Midbrain (tissue), 1 donor: ENCODE measurements around the gene LRCH4.
A peak's percentile ranks its signal among the peaks of the same experiment; 100 is the strongest.

Experiments
- DNase-seq: peaks from one replicate; lab custom pipeline; 2025; lab: John Stamatoyannopoulos, UW

The LRCH4 gene, protein sequence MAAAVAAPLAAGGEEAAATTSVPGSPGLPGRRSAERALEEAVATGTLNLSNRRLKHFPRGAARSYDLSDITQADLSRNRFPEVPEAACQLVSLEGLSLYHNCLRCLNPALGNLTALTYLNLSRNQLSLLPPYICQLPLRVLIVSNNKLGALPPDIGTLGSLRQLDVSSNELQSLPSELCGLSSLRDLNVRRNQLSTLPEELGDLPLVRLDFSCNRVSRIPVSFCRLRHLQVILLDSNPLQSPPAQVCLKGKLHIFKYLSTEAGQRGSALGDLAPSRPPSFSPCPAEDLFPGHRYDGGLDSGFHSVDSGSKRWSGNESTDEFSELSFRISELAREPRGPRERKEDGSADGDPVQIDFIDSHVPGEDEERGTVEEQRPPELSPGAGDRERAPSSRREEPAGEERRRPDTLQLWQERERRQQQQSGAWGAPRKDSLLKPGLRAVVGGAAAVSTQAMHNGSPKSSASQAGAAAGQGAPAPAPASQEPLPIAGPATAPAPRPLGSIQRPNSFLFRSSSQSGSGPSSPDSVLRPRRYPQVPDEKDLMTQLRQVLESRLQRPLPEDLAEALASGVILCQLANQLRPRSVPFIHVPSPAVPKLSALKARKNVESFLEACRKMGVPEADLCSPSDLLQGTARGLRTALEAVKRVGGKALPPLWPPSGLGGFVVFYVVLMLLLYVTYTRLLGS

DNA sequence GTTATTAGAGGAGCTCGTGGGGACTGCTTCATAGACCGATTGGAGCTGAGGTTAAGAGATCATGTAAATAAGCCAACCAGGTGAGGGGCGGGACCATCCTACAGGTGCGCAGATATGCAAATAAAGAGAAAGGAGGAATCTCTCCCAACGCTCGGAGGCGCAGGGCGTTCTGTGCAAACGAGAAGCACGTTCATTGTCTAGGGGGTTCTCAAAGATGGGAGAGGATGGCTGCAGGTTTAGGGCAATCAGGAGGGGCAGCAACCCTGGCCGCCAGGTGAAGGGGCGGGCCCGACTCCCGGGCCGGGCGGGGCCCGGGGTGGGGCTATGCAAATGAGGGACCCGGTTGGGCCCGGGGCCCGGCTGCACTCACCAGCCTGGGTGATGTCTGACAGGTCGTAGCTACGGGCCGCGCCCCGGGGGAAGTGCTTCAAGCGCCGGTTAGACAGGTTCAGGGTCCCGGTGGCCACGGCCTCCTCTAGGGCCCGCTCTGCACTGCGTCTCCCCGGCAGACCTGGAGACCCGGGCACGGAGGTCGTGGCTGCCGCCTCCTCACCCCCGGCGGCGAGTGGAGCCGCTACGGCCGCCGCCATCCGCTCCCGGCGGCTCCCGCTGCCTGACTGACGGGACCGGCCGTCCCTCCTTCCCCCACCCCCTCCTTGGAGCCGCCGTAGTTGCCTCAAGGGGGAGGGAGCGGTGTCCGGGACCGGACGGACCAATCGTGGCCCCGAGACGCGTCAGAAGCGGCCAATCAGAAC is at the start of gene LRCH4:
Gene LRCH4, minus strand, starts transcription at position 619 of the 755 bp plus-strand sequence. Its CDS starts 29 bp downstream, at position 590.
- no peak for DNase-seq

GRCh38 chr7:100632951-100633717 is 47.2 kb upstream of the LRCH4 start:
- no peak for DNase-seq

DNA sequence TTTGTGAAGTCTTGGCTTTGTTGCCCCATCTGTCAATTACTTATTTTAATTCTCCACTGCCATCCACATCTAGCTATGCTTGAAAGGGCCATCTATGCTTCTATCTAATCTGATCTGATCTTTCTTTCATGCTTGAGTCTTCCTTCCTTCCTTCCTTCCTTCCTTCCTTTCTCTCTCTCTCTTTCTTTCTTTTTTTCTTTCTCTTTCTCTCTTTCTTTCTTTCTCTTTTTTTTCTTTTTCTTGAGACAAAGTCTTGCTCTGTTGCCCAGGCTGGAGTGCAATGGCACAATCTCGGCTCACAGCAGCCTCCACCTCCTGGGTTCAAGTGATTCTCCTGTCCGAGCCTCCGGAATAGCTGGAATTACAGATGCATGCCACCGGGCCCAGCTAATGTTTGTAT is 44.1 kb upstream of the LRCH4 start:
- no peak for DNase-seq

DNA sequence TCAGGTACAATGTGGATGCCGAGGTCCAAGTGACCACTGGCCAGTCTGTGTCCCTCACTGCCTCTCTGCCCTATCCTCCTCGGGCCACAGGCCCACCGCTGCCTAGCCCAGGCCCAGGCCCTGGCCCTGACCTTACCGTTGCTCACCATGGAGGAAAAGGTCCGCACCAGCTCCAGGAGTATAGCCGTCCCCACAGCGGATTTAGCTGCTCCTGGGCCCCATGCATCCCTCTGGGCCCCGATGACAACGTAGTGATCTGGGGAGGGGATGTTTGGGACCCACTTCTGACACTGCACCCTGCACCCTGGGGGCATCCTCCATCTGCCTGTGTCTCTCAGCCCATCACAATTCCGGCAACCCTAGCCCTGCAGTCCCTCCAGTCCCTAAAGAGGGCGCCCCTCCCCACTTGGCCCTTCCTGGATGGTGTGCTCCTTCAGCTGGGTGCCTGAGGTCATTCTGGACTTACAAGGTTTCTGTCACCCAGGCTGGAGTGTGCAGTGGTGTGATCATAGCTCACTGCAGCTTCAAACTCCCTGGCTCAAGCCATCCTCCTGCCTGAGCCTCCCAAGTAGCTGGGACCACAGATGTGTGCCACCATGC is 43.3 kb upstream of the LRCH4 start:
- DNase-seq = no peak

- DNase-seq = no peak
These were observed 41.3 kb upstream of the LRCH4 start for GRCh38 chr7:100627238-100627549.

DNA sequence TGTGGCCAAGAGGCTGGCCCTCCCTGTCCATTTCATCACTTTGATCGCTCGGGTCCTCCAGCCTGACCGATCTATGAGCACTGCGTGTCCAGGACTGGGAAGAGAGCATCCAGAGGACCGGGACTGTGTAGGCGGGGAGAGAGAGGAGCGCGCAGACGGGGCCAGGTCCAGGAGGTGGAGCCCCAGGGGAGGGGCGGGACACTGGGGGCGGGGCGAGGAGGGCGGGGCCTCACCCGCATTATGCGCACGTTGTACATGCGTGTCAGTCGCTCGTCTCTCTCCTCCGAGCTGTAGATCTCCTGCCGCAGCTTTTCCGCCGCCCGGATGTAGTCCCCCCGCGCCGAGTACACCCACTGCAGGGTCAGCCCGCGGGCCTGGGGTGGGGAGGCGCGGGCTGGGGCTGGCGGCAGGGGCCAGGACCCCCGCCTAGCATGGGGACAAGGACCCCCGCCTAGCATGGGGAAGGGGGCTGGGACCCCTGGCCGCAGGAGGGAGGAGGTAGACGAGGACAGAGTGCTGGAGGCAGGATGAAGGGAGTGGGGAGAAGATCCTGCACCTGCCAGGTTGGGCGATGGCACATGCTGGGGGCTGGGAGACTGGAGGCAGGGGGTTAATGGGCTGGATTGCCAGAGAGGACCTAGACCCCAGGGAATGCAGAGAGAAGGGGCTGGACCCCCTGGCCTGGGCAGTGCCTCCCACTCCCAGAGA is 40.8 kb upstream of the LRCH4 start:
- DNase-seq = peak; percentile 29

DNA sequence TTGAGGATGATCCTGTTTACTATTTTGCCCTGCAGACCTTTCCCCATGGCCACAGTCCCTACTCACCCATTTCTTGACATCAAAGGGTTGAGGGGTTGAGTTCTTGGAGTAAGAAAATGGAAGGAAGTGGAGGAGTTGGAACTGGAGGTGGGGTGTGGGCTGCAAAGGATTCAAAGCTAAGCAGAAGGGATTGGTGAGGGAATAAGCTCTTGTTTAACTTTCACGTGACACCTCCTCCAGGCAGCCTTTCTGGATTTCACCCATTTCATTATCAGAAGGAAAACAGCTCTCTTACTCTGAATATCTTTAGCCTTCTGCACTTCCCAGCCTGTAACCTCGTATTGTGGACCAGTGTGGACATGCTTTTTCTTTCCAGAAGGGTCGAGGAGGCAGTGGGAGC is 40.1 kb upstream of the LRCH4 start:
- no peak for DNase-seq

- no peak for DNase-seq
These were observed 38.3 kb upstream of the LRCH4 start for GRCh38 chr7:100623951-100624824.

DNA sequence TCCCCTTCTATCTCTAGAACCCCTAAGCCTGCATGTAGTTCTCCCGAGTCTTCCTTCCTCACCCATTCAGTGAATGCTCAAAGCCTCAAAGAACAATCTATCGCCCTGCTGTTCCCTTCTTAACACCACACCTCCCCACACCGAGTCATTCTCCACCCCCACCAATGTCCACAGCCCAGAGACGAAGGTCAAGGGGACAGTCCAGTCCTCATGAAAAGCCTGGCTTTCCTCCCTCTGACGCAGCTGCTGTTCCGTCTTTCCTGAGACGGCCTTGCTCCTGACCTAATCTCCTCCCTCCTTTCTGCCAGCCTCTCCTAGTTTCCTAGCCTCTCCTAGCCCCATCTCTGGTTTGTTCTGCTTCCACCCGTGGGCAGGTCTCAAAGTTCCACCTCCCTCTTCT is 35.6 kb upstream of the LRCH4 start:
- no peak for DNase-seq

DNA sequence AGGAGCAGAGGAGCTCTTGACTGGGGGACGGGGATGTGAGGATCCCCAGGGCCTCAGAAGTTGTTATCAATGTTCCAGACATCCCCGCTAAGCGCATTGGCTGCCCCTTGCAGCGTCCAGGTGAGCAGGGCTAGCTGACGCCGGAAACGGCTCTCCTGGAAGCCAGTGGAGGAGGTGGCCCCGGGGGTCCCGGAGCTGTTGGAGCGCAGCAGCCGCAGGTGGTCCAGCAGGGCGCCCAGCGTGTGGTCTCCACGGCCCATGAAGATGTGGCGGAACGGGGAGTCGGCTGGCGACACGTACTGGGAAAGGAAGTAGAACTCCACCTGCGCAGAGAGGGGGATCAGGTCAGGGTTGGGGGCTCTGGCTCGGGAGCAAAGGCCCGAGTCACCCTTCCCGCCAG is 34.9 kb upstream of the LRCH4 start:
- no peak for DNase-seq

DNA sequence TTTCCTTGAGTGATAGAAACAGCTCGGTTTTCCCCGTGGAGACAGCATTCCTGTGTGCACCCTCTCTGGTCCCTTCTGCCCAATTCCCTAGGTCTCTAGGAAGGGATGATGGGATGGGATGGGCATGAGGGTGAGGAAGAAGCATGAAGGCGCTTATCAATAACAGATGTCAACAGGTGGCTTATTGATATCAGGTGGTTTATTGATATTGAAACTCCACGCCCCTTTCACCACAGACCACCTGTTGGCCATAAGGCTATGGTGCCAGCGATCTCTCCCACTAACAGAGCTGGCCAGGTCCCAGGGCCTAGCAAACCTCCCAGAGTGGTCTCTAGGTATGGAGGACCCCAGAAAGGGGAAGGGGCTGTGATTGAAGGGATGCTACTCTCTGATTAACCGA is 34.3 kb upstream of the LRCH4 start:
- no peak for DNase-seq

- DNase-seq = no peak
These were observed 28.5 kb upstream of the LRCH4 start for GRCh38 chr7:100614308-100614861.

DNA sequence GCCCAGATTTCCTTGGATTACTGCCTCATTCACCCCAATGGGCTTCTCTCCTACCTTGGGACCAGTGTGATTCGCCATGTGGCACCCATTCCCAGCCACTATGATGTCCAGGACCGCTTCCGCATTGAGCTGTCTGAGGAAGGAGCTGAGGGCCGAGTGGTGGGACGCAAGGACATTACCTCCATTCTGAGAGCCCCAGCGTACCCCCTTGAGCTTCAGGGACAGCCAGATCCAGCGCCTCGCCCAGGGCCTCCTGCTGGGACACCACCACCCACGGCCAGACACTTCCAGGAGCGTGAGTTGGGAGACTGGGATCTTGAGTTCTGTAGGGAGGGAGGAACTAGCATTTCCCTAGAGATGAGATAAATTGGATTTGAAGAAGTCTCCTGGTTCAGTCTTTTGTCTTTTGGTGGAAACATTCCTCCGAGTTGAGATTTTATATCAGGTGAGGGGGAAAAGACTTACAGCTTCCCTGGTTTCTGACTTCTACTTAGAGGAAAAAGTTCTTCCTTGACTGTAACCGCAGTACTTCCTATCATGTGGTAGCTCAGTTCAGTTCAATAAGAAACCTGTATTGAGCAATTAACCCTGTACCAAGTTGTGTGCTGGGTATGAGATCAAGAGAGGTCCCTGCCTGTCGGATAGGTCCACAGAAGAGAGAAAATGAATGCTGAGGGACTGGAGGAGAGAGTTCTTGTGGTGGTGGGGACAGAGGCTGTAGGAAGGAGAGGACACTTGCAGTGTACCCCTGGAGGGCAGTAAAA is 27.7 kb upstream of the LRCH4 start:
- DNase-seq = no peak

GRCh38 chr7:100612730-100613390 is 26.9 kb upstream of the LRCH4 start:
- no peak for DNase-seq

DNA sequence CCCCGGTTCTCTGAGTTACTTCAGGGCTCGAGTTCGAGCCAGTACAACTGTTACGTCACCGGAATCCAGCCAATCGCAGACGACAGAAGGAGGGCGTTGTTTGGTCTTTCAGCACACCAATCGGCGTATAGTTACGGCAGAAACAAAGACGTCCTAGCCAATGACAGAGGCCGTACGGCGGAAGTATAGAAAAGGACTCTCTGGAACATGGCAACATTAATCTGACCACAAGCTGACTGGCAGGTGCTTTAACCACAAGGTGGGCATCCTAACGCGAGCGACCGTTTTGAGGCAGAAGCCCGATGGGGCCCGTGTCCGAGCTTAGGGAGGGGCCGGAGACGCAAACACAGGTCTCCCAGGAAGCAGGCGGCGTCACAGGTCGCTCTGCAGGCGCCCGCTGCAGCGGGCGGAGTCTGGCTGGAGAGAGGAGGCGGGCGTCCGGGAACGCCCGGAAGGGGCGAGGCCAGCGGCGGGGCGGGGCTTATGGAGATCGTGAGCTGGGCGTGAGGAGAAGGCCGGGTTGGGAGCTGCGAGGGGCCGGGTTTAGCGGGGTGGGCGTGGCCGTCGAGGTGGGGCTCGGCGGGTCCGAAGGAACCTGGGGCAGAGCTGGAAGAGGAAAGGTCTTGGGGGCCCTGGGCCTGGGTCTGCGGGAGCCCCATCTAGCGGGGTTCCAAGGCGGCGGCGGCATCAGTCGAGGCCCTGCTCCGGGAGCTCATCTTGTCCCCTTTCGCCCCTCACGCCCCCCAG is 26.2 kb upstream of the LRCH4 start, which contains the start of gene MOSPD3:
Gene MOSPD3, plus strand, starts transcription at position 558 of the 747 bp plus-strand sequence. CDS start 252 bp downstream, outside the sequence.
- peak; percentile 99 for DNase-seq

DNA sequence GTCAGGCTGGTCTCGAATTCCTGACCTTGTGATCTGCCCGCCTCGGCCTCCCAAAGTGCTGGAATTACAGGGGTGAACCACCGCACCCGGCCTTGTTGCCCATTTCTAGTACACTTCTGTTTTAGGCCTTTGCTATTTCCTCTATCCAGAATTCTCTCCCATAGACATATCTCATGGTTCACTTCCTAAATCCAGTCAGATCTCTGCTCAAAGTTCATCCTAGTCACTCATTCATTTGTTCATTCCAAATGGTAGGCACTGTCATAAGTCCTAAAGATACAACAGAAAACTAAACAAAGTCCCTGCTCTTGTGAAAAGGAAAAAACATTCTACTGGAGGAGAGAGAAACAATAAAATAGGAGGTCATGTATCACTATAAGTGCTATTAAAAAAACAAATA is 24.0 kb upstream of the LRCH4 start:
- no peak for DNase-seq

DNA sequence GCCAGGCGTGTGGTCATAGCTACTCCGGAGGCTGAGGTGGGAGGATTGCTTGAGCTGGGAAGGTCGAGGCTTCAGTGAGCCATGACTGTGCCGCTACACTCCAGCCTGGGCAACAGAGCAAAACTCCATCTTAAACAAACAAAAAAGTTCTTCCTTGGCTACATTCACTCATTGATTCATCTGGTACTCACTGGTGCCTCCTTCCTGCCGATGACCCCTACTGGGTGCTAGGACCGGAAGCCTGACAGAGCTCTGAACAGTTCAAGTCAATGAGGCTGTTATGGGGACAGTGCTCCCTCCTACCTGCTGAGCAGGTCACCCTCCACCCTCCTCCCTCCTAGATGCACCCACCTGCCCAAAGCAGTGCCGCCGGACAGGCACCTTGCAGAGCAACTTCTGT is 21.2 kb upstream of the LRCH4 start:
- DNase-seq = no peak

GRCh38 chr7:100606313-100606712 is 20.4 kb upstream of the LRCH4 start:
- no peak for DNase-seq
